COLO829 (cell line): ENCODE measurements around the gene ATXN7.
A peak's percentile ranks its signal among the peaks of the same experiment; 100 is the strongest.

Experiments used
- DNase-seq: peaks from one replicate; pipeline ENCODE4 v3.0.0; 2012; ENCODE audit warnings: low spot score

ATXN7 gene

DNA sequence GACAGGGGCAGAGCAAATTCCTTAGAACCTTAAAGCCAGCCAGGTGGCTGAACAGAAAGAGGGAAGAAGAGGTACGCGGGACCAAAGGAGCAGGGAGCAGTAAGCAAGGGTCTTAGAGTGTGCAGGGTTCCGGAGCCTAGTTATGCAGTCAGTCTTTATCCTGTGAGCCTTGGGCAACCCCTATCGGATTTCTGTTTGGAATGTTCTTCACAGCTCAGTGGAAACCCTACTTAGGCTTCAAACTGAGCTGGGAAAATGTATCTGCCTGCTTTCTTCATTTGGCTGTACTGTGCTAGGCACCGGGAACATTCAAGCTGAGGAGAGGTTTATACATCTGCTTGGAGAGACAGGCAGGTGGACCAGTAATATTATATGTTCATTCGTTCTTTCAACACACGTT lies 122.5 kb downstream of the ATXN7 start:
- DNase-seq = no peak

GRCh38 chr3:63986831-63987230 lies 123.2 kb downstream of the ATXN7 start:
- no peak for DNase-seq

- DNase-seq = no peak
These were observed 125.3 kb downstream of the ATXN7 start for GRCh38 chr3:63988943-63989342.

DNA sequence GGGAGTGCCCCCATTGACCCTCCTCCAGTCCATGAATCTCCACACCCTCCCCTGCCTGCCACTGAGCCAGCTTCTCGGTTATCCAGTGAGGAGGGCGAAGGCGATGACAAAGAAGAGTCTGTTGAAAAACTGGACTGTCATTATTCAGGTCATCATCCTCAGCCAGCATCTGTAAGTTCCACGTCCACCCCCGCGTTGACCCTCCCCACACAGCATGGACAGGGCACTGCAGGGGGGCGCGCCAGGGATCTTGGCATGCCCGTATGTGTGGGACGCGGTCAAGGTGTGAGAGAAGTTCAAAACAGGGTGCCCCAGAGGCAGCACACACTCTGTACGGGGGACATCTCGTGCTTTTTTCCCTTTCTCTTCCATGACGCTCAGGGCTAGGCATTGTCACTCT lies 126.5 kb downstream of the ATXN7 start:
- DNase-seq = no peak

- DNase-seq = peak; percentile 59
These were observed 127.1 kb downstream of the ATXN7 start for GRCh38 chr3:63990733-63991132.

GRCh38 chr3:63991666-63992065 lies 128.0 kb downstream of the ATXN7 start:
- no peak for DNase-seq

- DNase-seq = no peak
These were observed 129.0 kb downstream of the ATXN7 start for GRCh38 chr3:63992516-63993209.

DNA sequence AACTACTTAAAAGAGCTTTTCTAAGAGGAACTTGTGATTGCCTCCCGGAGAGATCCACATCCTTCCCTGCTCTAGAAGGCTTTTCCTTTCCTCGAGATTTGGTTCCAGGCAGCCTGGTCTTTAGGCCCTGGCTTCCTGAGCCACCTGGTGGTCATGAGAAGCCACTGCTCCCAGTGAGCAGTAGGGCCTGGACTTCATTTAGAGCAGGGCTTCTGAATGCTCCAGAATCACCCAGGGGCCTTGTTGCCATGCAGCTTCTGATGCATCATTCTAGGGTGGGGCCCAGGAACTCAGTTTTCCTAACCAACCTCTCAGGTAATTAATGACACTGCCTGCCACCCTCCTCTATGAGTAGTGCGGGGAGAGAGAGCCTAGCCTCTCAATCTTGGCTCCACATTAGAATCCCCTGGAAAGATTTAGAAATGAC lies 130.0 kb downstream of the ATXN7 start:
- DNase-seq = peak; percentile 83

GRCh38 chr3:63995086-63995485 lies 131.4 kb downstream of the ATXN7 start:
- no peak for DNase-seq

- no peak for DNase-seq
These were observed 135.4 kb downstream of the ATXN7 start for GRCh38 chr3:63998852-63999754.

GRCh38 chr3:64000453-64001055 lies 136.9 kb downstream of the ATXN7 start:
- no peak for DNase-seq

- DNase-seq = no peak
These were observed 138.6 kb downstream of the ATXN7 start for GRCh38 chr3:64002233-64002632.

DNA sequence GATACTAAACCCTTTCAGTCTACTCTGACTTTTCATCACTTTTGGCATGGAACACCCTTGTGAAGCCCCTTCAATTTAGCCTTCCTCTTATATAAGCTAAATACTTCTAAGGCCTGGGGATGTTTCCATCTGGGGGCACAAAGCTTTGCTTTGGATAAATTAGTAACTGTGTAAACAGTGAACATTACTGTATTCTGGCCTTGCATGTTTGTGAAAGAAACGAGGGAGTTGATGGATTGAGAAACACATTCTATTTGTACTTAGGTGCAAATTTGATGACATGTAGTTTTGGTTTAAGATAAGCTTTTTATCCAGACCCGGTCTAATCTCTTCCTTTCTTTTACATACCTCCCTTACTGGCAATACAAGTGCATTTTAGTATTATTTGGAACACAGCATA lies 139.9 kb downstream of the ATXN7 start:
- DNase-seq = no peak

GRCh38 chr3:64008017-64008416 lies 144.3 kb downstream of the ATXN7 start:
- DNase-seq = no peak

DNA sequence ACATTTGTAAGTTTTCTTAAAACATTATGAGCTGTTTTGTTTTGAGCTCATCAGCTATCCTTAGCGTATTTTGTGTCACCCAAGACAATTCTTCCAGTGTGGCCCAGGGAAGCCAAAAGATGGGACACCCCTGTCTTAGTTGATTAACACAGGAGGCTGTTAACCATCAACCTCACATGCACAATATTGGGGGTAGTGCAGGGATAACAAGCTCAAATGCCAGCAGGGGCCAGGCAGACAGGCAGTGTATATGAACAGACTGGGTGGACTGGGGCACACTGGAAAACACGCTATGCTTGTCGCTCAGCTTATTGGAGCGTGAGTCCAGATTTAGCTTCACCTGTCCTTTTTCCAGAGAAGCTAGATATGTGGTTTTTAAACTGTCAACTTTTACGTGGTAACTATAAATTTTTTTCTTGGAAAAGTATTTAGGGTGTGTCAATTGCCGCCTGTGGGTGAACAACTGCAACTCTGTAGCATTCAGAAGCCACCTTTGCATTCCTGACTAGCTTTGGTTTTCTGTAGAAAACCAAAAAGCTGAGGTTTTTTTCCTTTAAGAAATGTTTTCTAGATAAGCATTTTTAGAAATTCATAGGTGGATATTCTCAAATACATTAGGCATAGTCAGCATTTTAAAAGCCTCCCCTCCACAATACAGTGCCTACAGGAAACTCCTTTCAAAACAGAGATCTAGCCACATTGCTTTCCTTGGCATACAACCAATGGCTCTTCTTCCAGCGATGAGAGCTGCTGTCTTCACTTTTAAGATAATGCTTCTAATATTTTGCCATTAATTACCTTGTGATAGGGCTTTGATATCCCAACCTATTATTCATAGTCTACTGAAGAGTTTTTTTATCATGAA lies 145.1 kb downstream of the ATXN7 start:
- no peak for DNase-seq

DNA sequence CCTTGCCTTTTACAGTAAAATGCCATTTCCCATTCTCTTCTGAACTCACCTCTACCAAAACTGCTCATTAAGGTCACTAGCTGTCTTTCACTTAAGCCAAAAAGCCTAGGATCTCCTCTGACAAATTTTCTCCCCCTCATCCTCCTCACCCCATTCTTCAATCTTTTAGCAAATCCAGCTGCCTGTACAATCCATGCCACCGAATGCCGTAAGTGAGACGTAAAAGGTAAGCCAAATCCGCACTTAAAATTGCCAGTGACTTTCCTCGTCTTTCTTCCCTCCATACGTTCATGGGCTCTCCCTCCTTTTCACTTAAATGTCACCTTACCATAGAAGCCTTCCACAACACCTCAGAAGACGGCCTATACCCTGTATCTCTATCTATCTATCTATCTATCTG lies 145.9 kb downstream of the ATXN7 start:
- DNase-seq = no peak

DNA sequence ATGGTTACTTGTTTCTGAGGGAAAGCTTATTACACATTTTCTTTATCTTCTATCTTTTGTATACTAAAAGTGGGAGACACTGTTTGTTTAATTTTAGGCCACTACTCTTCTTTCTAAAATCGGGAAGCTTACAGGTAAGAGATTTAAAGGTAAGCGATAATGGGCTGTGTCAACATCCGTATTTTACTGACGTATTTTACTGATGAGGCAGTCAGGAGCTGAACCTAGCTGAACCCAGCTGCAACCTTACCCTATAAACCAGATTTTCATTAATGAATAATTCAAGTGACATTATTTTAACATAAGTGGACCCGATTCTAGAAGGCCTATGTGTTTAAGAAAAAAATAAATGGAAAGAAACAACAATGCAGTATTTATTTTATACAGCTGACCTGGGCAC lies 146.5 kb downstream of the ATXN7 start:
- DNase-seq = no peak

DNA sequence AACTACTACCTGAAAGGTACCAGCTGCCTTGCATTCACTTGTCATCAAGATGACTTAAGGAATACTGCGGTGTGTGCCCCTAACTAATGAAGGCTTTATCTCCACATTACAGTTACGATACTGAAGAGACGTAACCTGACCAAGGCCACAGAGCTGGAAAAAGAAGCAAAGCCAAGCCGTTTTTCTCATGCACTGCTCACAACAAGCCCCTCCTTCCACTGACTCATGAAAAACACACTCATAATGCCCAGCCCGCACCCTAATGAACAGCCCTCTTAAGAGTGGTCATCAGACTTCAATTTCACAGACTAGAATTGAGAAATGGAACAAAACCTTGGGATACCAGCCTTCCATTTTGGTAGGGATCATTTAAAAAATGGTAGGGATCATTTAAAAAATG lies 148.0 kb downstream of the ATXN7 start:
- no peak for DNase-seq

DNA sequence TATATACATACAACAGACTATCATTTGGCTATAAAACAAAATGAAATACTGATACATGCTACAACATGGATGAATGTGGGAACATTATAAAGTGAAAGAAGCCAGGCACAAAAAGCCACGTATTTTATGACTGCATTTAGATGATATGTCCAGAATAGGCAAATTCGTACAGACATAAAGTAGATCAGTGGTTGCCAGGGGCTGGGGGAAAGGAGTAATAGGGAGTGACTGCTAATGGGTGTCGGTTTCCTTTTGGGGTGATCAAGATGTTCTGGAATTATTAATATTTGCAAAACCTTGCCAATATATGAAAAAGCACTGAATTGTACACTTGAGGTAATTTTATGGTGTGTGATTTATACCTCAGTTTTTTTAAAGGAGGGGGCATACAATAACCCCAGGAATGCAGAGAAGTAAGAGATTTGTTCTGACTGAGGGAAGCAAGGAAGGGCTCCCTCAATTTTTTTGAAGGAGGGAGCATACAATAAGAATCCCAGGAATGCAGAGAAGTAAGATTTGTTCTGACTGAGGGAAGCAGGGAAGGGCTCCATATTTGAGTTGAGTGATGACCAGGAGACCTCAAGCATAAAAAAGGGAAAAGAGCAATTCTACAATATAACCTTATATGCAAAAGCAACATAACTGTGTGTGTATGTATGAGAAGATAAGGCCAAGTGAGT lies 153.4 kb downstream of the ATXN7 start:
- no peak for DNase-seq

DNA sequence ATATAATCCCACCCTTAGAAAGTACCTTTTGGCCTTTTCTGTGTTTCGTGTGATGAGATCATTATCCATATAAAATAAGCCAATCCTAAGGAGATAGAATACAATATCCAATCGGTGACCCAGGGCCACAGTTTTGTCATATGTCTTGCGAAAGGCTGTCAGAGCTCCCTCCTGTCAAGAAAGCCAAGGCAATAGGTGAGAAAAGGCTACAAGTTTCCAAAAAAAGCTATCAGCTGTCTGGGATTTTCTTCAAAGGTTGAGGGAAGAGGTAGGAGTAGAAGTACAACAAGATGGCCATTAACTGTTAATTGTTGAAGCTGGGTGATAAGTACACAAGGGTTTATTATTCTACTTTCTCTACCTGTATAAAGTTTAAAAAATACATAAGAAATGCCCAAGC lies 155.6 kb downstream of the ATXN7 start:
- DNase-seq = no peak

DNA sequence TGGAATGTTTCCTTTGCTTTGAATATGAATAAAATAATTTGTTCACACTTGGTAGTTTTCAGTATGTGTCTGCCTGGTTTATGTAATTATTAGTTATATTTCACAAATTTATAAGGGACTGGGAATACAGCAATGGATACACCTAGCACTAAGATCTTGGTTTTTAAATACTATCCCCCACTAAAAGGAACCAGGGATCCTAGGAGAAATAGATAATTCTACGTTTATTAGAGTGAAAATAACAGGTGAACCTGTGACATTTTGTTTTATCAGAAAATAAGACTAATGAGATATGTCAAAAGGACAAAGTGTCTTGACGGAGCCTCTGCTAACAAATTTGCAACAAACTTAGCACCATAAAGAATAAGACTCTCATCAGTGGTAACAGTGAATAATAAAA lies 156.2 kb downstream of the ATXN7 start:
- no peak for DNase-seq

DNA sequence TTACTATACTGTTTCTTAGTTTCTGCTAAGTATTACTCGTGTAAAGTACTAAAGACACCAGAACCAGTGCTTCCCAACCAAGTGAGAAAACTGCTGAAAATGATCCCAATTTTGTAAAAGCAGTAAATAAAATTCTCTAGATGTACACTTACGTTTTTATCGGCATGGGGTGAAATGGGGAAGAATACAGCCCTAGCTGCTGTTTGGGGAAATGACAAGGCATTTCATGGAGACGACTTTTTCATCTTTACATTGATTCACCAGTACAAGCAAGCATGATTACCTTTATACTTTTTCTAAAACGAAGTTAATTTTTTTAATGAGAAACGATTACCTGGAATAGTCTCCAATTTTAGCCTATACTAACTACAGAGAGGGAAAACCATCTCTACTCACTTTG lies 158.3 kb downstream of the ATXN7 start:
- no peak for DNase-seq
